Fibroblast of mammary gland (primary cell): ENCODE data around the gene DSP.

Experiments used
- DNase-seq: peaks from one replicate; pipeline ENCODE4 v3.0.0-alpha.2; 2010; ENCODE audit warnings: low read depth
- H3K4me3 ChIP-seq: 2 replicates; pipeline ENCODE4 v1.5.1; 2011; ENCODE audit warnings: low read depth, mild to moderate bottlenecking, low read length, moderate library complexity; ENCODE audit not compliant: control insufficient read depth
- CTCF ChIP-seq: conservative IDR thresholded peaks from 2 replicates; pipeline ENCODE4 v1.5.1; 2011; ENCODE audit warnings: low read depth, low read length, inconsistent platforms; ENCODE audit not compliant: control insufficient read depth, insufficient read depth

DSP gene

GRCh38 chr6:7518877-7519276 lies 22.6 kb upstream of the DSP start:
- TF ChIP-seq CTCF = no peak
- DNase-seq = no peak

GRCh38 chr6:7522873-7523272 lies 18.6 kb upstream of the DSP start:
- no peak for DNase-seq
- no peak for TF ChIP-seq CTCF

More at GRCh38 chr6:7518877-7519276, 22.6 kb upstream of the DSP start:
- H3K4me3 ChIP-seq = no peak overlapping the region

GRCh38 chr6:7523922-7524321 lies 17.5 kb upstream of the DSP start:
- H3K4me3 ChIP-seq = no peak overlapping the region
- no peak for DNase-seq
- TF ChIP-seq CTCF = no peak

More at GRCh38 chr6:7522873-7523272, 18.6 kb upstream of the DSP start:
- no peak overlapping the region for H3K4me3 ChIP-seq

GRCh38 chr6:7526755-7527154 lies 14.7 kb upstream of the DSP start:
- H3K4me3 ChIP-seq = no peak overlapping the region
- TF ChIP-seq CTCF = no peak
- DNase-seq = no peak

GRCh38 chr6:7528565-7528964 lies 12.9 kb upstream of the DSP start:
- peak; percentile 95 for DNase-seq
- TF ChIP-seq CTCF = no peak
- H3K4me3 ChIP-seq = no peak overlapping the region

- DNase-seq = no peak
- no peak overlapping the region for H3K4me3 ChIP-seq
- no peak for TF ChIP-seq CTCF
Observed at GRCh38 chr6:7529141-7529540, 12.3 kb upstream of the DSP start.

- no peak for DNase-seq
- no peak overlapping the region for H3K4me3 ChIP-seq
- no peak for TF ChIP-seq CTCF
Observed at GRCh38 chr6:7532232-7532631, 9.2 kb upstream of the DSP start.
